Measurements from ENCODE around the gene INTS11. TPM values are rescaled to one million over a fixed set of nuclear protein-coding genes. Genes with fewer than 3 reads are reported as not detected.
A peak's percentile ranks its signal among the peaks of the same experiment; 100 is the strongest.

INTS11 gene
- total and polyA plus RNA-seq, 2 of the 8 experiments (the other 6 are each of a cell fraction or from before 2014, with no cell fraction given), result 113 to 243 TPM

DNA sequence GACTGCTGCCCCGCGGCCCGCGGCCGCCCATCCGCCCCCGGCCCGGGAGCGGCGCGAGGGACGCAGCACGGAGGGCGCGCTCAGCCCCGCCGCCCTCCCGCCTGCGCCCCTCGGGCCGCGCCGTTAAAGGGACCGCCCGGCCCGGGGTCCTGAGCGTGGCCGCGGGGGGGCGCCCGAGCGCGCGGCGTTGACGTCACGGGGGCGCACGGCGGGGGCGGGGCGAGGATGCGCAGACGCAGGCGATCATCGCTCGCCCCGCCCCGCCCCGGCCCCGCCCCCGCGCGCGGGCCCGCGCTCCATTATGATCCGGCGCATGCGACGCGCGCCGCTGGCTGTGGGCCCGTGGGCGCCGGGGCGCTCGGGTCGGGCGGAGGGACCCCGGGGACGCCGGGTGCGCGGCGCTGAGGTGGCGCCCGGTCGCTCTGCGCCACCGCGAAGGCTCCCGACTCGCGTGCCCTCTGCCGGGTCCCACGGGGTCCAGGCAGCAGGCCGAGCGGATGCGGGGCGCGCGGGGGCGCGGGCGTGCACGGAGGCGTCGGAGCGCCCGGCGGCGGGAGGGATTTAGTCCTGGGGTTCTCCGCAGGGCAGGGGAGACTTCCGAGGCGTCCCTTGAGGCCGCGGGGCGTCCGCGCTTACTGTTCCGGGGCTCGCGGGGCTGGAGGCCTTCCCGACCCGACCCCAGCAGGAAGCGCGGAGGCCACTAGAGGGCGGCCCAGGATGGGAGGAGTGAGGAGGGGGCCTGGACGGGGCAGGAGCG lies 25.0 kb upstream of the INTS11 start, which contains the start of gene DVL1 (continued):
- TF ChIP-seq, protein P1, sequence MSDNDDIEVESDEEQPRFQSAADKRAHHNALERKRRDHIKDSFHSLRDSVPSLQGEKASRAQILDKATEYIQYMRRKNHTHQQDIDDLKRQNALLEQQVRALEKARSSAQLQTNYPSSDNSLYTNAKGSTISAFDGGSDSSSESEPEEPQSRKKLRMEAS (IDR thresholded peaks at IDR 0.05), result peak; percentile 11; the same call in 1 of the 2 replicates
- TF ChIP-seq, protein P2, sequence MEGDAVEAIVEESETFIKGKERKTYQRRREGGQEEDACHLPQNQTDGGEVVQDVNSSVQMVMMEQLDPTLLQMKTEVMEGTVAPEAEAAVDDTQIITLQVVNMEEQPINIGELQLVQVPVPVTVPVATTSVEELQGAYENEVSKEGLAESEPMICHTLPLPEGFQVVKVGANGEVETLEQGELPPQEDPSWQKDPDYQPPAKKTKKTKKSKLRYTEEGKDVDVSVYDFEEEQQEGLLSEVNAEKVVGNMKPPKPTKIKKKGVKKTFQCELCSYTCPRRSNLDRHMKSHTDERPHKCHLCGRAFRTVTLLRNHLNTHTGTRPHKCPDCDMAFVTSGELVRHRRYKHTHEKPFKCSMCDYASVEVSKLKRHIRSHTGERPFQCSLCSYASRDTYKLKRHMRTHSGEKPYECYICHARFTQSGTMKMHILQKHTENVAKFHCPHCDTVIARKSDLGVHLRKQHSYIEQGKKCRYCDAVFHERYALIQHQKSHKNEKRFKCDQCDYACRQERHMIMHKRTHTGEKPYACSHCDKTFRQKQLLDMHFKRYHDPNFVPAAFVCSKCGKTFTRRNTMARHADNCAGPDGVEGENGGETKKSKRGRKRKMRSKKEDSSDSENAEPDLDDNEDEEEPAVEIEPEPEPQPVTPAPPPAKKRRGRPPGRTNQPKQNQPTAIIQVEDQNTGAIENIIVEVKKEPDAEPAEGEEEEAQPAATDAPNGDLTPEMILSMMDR (IDR thresholded peaks at IDR 0.05; ENCODE audit: control extremely low read depth in 1 of 3, insufficient read depth in 1 of 3, low read depth in 1 of 3, low read length in 3 of 3), result peak in 2 of 3 experiments; percentile 33 to 56; a peak in 3 of 4 replicates

Data from H1 (cell line).